Mucosa of stomach (tissue), 1 donor: ENCODE data around the gene XPO1.

ENCODE experiments used
- H3K27me3 ChIP-seq: one replicate; pipeline ENCODE4 v1.7.0; 2013; ENCODE audit warnings: mild to moderate bottlenecking, low read length; ENCODE audit not compliant: control insufficient read depth, insufficient read depth
- H3K36me3 ChIP-seq: one replicate; pipeline ENCODE4 v1.7.0; 2013; ENCODE audit warnings: low read length; ENCODE audit not compliant: control insufficient read depth, insufficient read depth
- H3K4me1 ChIP-seq: one replicate; pipeline ENCODE4 v1.7.0; 2013; ENCODE audit warnings: mild to moderate bottlenecking, low read length; ENCODE audit not compliant: control insufficient read depth, insufficient read depth
- H3K4me3 ChIP-seq: one replicate; pipeline ENCODE4 v1.7.0; 2013; ENCODE audit warnings: low read length
- H3K9ac ChIP-seq: one replicate; pipeline ENCODE4 v1.7.0; 2013; ENCODE audit warnings: mild to moderate bottlenecking, low read length, moderate library complexity
- H3K9me3 ChIP-seq: one replicate; pipeline ENCODE4 v1.7.0; 2013; ENCODE audit warnings: mild to moderate bottlenecking, low read length, moderate library complexity; ENCODE audit not compliant: control insufficient read depth
- donor health status: Pancreatic carcinoma.

Gene XPO1

GRCh38 chr2:61436092-61436491, 102.1 kb downstream of the XPO1 start:
- peaks cover 27% of the 10 kb centered on the region for H3K4me1 ChIP-seq
- no peak overlapping the region for H3K4me3 ChIP-seq
- H3K9me3 ChIP-seq, result no peaks in the 10 kb centered on the region
- no peaks in the 10 kb centered on the region for H3K27me3 ChIP-seq
- no peaks in the 10 kb centered on the region for H3K36me3 ChIP-seq
- no peak overlapping the region for H3K9ac ChIP-seq

- H3K36me3 ChIP-seq, result no peaks in the 10 kb centered on the region
- H3K27me3 ChIP-seq, result no peaks in the 10 kb centered on the region
- H3K9me3 ChIP-seq, result no peaks in the 10 kb centered on the region
- H3K9ac ChIP-seq, result no peak overlapping the region
- H3K4me3 ChIP-seq, result no peak overlapping the region
- H3K4me1 ChIP-seq, result peaks cover 27% of the 10 kb centered on the region
Measured at GRCh38 chr2:61435291-61435690, 102.9 kb downstream of the XPO1 start.

GRCh38 chr2:61434314-61434713, 103.8 kb downstream of the XPO1 start:
- Histone ChIP-seq H3K27me3 (no peaks in the 10 kb centered on the region), H3K4me1 (peaks cover 20% of the 10 kb centered on the region), H3K4me3 (no peak overlapping the region), H3K9me3 (no peaks in the 10 kb centered on the region), H3K9ac (no peak overlapping the region), H3K36me3 (no peaks in the 10 kb centered on the region)

GRCh38 chr2:61433606-61434005, 104.5 kb downstream of the XPO1 start:
- Histone ChIP-seq H3K4me1 (peaks cover 20% of the 10 kb centered on the region), H3K4me3 (no peak overlapping the region), H3K9me3 (no peaks in the 10 kb centered on the region)

GRCh38 chr2:61432990-61433389, 105.2 kb downstream of the XPO1 start:
- Histone ChIP-seq H3K9ac (no peak overlapping the region), H3K9me3 (no peaks in the 10 kb centered on the region), H3K27me3 (no peaks in the 10 kb centered on the region), H3K36me3 (no peaks in the 10 kb centered on the region), H3K4me3 (no peak overlapping the region), H3K4me1 (peaks cover 20% of the 10 kb centered on the region)

More at GRCh38 chr2:61433606-61434005, 104.5 kb downstream of the XPO1 start:
- Histone ChIP-seq H3K36me3 (no peaks in the 10 kb centered on the region), H3K9ac (no peak overlapping the region), H3K27me3 (no peaks in the 10 kb centered on the region)

- H3K4me1 ChIP-seq, result peaks cover 25% of the 10 kb centered on the region
Measured at GRCh38 chr2:61431345-61431744, 106.8 kb downstream of the XPO1 start.

More at GRCh38 chr2:61431345-61431744, 106.8 kb downstream of the XPO1 start:
- H3K9ac ChIP-seq, result no peak overlapping the region
- no peak overlapping the region for H3K4me3 ChIP-seq
- no peaks in the 10 kb centered on the region for H3K27me3 ChIP-seq
- H3K9me3 ChIP-seq, result no peaks in the 10 kb centered on the region
- H3K36me3 ChIP-seq, result no peaks in the 10 kb centered on the region
